HG02938 (cell line): ENCODE data around the gene LSAMP.
"Not testable (repeated sequence)": the region's sequence is repeated elsewhere in the genome, so short reads cannot be mapped to it uniquely, and the experiment has no call there.

Source experiments
- ATAC-seq: cut with Tn5 transposase; IDR thresholded peaks from one replicate; pipeline ENCODE4 v1.9.1; 2021; ENCODE audit warnings: mild to moderate bottlenecking, moderate library complexity; ENCODE audit not compliant: unreplicated experiment

LSAMP gene

DNA sequence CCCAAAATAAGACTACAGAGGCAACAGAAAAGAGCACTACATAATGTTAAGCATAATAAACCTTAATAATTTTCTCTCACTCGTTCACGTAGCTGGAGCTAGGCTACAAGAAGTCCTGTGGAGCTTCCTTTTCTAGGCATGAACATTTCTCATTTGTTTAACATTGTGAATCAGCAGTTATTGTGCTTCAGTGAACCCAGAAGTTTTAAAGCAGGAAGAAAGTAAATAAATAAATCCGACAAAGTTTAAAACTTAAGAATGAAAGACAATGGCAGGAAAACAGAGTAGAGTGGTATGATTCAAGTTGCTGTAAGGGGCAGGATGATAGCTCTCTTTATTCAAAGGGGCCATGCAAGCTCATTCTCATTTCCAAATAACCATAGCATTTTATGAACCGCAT, 191.8 kb downstream of the LSAMP start:
- no peak for ATAC-seq

DNA sequence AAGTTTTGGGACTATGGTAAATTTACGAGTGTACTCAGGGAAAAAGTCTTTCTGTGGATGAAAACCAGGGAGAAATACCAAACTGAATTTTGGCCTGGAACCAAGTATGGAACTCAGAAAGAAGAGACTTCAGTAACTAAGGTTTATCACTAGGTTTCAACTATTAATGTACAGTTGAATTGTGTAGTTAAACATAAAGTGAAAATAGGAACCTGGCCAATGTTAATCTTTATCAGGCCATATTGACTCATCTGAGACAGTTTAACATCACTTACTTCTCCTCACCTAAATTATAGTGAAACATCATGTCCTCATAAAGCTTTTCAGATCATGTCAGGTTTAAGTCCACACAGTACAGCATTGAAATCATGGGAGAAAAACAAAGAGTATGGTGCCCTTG, 197.7 kb downstream of the LSAMP start:
- no peak for ATAC-seq

DNA sequence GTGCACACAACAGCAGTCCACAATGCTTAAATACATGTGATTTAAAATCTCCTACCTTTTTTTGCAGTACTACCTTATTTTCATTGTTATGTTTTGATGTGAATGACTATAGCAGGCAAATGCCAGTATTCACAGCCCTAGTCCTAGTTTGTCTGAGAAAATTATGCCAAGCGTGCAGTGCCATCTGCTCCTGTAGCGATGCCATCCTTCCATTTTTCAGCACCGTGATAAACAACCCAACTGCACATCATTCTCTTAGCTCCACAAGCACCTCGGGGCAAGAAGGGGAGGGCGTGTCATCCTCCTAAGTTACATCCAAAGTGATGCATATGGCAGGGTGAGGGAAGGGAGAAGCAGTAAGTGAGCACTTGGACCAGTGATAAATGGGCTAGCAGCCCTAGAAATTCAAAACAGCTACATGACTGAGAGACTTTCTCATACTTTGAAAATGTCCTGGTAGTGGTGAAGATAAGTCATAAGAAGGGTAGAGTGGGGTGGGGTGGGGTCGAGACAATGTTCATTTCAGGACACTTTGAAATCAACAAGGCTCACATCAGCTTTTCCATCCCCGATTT, 198.8 kb downstream of the LSAMP start:
- ATAC-seq: no peak

DNA sequence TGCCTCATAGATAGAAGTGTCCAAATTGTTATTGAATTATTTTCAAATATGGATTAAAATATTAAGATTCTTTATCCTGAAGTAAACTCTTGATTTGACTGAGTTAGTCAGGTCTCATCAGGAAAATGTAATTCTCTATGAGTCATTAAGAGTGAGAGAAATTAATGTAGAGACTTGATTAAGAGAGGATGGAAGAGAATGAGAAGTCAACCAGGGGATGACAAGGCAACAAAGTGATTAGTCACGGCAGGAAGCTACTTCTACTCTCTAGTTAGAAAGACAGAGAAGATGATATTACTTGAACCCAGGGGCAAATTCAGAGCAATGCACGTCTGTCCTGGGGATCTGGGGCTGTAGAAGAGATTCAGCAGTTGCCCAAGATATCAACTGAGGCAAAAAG, 202.5 kb downstream of the LSAMP start:
- no peak for ATAC-seq

DNA sequence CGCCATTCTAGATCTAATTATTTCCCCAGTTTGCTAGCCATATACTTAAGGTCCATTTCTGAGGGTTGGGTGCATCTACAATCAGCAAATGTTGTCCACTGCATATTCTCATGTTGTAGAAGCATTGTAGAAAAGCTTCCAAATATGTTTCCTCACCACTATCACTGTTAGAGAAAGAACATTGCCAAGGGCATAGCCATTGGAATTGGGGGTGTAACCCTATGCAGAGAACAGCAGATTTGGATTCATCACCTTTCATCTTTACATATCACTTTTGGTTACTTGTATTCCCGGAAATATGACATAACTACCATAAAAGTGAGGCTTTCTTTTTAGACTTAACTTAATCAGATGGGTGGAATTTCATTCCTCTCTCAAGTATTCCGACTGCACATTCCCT, 203.6 kb downstream of the LSAMP start:
- ATAC-seq: no peak

DNA sequence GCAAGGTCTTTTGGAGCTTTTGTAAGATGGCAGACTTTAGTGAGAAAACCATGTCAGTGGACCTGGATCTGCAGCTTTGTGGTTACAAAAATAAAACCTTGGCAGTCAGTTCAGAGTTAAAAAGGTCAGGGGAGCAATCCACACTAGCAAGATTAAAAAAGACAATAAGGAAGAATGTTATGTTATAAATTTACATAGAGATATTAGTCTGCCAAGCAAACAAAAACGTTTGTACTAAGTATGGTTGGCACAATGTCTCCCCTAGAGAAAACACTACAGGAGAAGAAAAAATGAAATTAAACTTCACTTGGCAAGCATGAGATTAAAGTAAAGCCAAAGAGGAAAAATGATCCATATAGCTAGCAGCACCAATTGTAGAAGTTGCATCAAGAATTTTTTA, 205.0 kb downstream of the LSAMP start:
- no peak for ATAC-seq

DNA sequence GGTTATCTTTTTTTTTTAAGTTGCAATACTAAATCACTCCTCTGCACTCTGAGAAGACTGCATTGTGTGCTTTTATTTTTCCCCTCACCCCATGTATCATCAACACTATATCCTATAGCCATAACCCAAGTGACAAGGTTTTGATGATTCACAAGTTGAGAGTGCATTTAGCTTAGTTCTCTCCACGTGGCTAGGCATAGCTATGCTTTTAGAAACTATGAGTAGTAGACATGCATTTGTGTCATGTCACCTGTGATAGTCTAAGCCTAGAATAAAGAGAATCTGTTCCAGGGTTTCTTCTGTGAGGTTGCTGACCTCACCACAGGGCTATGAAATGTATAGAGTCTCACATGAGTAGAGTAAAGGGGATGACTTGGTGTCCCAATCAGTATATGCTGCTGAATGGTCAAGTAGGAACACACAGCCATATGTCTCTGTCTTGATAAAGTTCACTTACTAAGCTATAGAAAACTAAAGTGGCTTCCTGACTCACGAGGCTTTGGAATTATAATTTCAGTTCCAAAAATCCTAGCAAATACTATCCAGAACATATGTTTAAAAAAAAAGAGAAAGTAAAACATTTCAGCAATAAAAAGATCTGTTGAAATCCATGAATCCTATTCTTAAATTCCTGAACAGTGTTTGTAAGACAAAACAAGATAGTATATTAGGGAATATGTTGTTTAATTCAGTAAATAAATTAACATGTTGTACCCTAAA, 206.3 kb downstream of the LSAMP start:
- no peak for ATAC-seq

DNA sequence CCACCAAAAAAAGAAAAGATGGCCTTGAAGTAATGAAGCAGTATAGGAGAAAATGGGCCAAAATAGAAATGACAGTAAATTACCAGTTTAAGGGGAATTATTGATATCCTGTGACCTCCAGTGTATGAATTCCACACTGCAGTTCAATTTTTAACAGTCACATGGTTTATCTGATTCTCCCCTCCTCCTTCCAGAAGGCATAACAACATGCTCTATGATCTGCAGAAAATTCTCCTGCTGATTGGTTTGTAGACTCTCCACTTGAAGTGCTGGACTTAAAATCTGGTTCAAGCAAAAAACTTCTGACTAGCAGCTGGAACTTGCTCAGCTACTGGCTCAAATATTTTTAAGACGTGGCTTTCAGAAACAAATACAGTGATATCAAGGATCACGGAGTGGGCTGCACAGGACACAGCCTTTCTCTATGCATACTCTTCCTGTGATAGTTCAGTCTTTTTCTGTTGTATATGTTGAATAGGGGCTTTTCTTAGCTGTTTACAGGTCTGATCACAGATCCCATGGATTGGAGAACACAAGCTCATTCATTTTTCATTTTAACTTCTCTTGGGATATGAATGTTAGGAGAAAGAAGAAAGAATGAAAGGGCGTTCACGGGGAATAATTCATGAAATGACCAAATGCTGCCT, 211.5 kb downstream of the LSAMP start:
- ATAC-seq: no peak

DNA sequence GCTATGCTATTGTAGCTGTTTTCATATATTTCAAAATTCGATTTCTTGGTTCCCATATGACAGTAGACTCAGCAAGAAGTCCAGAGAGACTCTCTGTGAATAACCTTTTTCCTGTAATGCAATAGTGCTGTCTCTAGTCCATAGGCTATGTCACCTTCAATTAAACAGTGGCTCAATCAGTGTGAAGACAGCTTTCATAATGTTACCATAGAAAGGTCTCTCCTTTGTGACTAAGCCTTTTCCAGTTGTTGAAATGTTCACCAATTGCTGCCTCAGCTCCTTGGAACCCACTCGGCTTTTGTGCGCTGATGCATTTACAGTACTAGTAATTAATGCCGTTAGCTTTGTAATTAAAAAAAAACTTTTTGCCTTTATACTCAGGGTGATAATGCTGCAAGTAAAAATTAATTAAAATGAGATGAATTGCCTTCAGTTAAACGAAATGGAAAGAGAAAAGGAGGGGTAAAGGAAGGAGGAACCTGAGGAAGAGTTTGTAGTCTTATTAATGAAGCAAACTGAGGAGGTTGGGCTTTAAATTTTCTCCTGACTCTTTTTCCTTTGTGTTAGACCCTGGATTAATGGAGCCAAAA, 214.8 kb downstream of the LSAMP start:
- no peak for ATAC-seq

DNA sequence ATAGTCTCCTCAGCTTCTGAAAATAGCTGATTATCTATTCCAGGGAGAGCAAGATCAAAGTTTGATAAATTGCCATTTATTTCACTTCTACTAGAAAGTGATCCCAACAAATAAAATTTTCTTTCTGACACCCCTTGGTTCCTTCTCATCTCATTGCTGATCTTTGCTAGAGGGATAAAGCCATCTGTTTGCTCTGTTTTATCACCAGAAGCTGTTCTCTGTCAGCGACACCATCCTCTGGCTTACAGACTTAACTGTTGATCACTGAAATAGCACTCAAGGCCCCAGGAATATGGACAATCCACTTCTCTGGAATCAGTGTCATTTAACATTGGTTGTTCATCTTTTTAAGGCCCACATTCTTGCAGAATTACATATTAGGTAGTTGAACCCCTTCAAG, 219.0 kb downstream of the LSAMP start:
- no peak for ATAC-seq

DNA sequence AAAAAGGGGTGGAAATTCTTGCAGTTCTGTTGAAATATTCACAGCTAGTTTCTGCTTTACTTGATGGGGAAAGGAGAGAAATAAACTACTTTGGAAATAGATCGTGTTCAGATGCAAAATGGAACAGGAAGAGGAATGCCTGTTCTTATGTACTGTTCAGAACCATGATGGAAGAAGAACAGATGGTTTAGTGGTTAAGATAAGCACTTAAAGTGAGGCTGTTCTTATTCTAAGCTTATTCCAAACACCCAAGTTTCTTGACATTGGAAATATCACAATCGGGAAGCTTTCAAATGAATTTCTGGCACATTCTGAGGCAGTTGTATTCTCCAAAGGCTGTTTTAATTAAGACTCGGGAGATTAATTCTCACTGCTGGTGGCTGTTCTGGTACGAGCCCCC, 228.5 kb downstream of the LSAMP start:
- ATAC-seq: no peak

DNA sequence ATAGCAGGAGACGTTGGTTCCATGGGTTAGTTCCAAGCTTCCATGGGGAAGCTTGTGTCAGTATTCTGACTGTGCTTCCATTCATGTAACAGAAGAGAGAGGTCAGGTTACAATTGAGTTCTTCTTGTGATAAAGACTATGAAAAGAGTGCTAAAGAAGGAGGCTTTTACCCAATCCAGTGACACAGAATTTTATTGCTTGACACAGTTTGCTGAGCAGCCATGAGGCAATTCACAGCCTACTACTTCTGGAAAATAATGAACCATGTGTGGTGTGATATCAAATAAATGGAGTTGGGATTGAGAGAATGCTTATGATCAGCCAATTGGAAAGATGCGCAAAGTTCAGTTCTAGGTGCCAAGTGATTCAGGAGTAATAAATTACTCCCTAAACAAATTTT, 233.4 kb downstream of the LSAMP start:
- no peak for ATAC-seq

DNA sequence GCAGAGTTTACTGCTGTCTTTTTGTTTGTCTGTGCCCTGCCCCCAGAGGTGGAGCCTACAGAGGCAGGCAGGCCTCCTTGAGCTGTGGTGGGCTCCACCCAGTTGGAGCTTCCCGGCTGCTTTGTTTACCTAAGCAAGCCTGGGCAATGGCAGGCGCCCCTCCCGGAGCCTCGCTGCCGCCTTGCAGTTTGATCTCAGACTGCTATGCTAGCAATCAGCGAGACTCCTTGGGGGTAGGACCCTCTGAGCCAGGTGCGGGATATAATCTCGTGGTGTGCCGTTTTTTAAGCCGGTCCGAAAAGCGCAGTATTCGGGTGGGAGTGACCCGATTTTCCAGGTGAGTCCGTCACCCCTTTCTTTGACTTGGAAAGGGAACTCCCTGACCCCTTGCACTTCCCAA, 236.5 kb downstream of the LSAMP start:
- ATAC-seq: not testable (repeated sequence)

DNA sequence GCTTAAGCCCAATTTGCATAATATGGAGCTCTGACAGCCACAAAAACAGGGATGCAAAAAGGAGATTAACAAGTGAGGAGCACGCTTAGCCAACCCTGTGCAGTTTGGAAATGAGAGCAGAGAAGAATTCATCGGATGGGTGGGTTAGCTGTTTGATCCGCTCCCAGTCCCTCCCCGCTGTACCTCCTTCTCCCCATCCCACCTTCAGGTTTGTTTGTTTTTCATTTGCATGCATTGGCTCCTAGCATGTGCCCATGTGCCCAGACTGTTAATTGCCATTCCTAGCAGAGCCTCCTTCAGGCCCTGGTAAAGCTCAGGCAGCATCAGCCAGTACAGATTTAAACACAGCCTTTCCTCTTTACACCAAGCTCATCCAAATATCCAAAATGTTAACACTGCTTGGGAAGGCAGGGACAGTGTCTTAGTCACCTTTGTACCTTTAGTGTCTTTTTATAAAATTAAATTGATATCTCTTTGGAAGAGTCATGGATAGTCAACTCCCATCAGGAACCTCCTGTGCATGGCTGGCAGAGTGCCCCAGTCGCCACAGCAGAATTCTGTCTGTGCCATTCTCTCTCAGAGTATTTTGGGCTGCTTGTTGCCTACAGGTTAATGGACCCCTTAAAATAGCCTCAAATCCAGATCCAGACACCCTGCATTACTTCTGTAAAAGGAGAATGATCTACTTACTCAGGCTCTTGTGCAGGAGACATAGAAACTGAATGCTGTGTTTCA, 244.2 kb downstream of the LSAMP start:
- ATAC-seq: no peak

DNA sequence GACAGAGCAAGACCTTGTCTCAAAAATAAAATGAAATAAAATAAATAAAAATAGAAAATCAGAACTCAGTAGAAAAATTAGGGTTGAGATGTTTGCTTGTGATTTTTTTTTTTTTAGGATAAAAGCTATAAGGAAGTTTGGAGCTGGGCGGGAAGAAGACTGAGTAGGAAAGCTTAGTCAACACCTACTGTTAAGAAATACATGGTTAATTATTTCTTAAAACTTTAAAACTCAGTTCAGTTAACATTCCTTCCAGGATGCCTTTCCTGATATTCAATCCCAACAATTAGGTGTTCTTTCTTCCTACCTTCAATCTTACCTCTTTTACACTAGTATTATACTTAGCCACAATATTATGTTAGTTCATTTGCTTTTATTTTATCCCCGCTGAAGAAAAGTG, 246.2 kb downstream of the LSAMP start:
- ATAC-seq: no peak

DNA sequence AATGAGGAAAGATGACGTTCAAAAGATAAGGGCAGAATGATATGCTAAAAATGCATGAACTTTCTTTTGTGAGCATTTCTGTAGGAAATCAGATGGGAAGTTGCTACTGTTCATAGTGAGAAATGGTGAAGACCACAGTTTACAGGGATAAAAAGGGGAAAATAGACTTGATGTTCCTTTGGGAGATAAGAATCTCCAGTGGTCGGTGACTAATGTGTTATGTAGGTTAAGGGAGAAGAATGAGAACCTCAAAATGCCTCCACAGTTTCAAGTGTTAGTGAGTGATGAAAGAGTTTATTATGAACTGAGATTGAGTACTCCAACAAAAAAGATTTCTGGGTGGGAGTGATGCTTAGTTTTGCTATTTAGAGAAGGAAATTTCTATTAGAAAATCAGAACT, 247.2 kb downstream of the LSAMP start:
- no peak for ATAC-seq

DNA sequence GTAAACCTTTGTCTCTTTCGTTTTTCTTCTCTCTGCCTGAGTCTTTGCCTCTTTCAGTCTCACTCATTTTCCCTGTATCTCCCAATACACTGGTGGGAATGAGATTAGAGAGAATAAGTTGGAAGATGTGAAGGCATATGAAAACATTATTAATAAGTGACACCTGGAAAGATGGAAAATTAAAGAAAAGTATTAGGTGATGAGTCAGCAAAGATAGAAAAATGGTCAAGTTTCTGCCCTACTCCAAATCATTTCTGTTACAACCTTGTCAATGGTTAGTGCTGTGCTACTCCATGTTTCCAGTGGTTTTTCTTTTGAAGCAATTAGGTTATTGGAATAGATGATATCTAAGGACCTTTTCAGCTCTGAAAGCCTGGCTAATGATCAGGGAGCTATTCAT, 252.8 kb downstream of the LSAMP start:
- ATAC-seq: no peak

DNA sequence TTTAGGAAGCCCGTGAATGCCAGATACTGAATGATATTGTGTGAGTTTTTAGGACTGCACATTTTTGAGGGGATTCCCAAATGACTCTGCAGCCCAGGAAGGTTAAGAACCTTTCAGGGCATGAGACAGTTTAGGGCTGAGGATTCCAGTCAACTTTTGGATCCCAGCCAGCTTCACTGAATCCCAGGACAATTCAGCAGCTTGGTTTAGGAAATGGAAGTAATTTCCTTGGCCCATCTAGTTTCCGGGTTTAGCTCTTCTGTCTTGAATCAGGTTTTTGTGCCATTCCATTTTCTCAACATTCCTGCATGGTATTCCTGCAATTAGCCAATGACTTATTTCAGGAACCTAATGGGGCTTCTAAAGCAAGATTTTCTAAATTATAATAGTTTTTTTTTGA, 253.9 kb downstream of the LSAMP start:
- no peak for ATAC-seq

DNA sequence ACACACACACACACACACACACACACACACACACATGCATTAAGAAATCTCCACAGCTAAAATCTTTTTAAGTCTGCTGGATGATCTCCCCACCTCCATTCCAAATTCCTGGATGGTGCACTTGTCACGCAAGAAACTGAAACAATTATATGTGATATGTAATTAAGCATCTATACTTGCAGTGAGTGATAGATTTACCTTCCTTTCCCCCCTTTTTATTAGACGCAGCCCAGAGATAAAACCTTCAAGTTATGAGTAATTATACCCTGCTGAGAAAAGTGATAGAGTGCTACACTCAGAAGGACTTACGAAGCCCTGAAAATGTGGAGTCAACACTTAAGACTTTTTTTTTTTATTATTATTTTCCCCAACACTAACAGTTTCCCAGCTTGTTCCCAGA, 255.2 kb downstream of the LSAMP start:
- ATAC-seq: no peak

DNA sequence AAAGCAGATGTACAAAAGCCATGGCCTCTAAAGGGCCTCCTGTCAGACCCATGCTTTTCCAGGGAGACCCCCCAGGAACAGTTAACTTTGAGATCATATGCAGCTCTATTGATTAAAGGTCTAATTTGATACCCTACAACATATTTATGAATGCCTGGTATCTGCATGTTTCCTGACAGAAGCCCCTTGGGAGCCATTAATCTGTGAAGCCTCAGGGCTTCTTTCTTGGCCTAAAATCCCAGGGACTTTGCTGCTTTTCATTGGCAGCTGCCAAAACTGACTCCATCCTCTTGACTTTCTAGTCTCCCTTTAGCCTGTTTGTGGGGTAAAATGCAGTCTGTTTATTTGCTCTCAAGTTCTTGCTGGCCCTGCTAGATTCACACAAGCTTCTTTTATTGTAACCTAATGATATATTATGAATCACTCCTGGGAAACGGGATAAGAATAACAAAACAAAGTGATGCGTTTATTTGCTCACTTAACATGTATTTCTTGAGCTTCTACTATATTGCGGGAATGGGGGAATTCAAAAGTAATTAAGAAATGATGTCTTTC, 257.0 kb downstream of the LSAMP start:
- ATAC-seq: no peak

DNA sequence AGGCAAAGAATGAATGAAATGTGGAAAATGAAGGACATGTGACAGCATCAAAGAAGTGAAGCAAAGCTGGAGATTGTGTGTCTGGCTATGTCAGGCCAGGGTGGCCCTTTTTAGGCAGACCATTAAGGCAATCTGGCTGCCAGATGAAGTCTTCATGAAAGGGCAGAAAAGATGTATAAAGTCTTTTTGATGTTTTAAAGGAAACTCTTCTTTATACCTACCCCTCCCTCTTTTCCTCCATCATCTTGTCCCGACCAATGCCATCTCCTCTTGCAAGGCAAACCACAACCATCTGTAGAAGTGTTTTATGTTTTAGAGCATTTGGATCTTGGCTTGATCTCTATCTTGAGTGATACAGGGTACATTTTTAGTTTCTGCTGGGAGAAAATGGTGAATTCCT, 259.2 kb downstream of the LSAMP start:
- no peak for ATAC-seq
